GM19452 (cell line): ENCODE data around the gene PRPF19.

Experiments
- ATAC-seq: cut with Tn5 transposase; IDR thresholded peaks from one replicate; pipeline ENCODE4 v1.9.1; 2021; ENCODE audit not compliant: unreplicated experiment

The PRPF19 gene

GRCh38 chr11:60875366-60876167 is 30.8 kb downstream of the PRPF19 start:
- ATAC-seq: no peak

GRCh38 chr11:60874421-60875365 is 31.7 kb downstream of the PRPF19 start:
- no peak for ATAC-seq

DNA sequence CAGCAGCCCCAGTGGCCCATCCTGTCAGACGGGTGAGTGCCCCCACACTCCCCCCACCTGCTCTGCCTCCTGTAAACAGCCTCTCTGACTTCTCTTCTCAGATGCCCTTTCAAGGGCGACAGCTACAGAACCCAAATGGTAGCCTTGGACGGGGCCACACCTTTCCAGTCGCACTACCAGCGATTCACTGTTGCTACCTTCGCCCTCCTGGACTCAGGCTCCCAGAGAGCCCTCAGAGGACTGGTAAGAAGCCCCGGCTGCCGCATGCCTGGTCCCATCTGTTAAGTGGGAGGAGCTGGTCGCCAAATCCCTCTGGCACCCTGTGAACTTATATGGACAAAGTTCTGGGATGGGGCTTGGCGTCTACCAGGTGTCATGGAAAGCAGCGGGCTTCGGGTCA is 32.9 kb downstream of the PRPF19 start:
- no peak for ATAC-seq

DNA sequence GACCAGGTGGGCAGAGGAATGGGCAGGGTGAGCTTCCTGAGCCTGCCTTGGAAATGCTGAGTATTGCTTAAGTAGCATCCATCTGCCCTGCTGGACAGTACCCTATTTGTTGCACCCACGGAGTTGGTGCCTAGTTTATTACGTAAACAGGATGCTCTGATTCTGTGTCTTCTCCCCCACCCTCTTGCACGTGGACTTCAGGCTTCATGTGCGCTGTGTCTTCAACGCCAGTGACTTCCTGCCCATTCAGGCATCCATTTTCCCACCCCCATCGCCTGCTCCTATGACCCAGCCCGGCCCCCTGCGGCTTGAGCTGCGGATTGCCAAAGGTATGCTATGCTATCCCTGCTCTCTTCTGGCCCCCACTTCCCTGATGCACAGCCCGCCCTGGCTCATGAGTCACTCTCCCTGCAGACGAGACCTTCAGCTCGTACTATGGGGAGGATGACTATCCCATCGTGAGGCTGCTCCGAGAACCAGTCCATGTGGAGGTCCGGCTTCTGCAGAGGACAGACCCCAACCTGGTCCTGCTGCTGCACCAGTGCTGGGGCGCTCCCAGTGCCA is 33.3 kb downstream of the PRPF19 start:
- no peak for ATAC-seq

GRCh38 chr11:60872124-60872960 is 34.0 kb downstream of the PRPF19 start:
- no peak for ATAC-seq

DNA sequence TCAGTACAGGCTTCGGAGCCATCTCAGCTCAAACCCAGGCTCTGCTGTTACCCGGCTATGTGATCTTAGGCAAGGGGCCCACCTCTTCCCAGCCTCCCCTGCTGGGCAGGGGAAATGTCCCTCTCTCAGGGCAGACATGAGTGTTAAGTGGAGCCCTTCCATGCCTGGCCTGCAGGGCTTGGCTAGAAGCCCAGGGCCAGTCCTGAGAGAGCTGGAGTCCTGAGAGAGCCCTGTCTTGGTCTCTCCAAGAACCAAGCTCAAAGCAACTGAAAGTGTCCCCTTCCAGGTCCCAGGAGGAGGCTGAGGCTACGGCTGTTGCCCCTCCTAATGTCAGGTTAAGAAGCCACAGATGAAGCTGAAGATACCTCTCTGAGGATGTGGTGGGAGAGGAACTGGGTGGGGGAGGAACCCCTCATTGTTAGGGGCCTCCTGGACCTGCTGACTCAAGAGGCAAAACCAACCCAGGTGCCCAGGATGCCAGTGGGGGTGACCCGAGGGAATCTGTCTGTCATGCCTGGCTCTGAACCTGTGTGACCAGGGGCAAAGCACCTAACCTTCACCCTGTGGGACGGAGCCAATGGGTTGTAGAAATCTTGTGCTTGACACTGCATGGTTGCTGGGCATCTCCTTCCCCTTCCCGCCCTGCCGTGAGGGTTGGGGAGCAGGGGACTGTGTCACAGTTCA is 34.9 kb downstream of the PRPF19 start:
- ATAC-seq: no peak

DNA sequence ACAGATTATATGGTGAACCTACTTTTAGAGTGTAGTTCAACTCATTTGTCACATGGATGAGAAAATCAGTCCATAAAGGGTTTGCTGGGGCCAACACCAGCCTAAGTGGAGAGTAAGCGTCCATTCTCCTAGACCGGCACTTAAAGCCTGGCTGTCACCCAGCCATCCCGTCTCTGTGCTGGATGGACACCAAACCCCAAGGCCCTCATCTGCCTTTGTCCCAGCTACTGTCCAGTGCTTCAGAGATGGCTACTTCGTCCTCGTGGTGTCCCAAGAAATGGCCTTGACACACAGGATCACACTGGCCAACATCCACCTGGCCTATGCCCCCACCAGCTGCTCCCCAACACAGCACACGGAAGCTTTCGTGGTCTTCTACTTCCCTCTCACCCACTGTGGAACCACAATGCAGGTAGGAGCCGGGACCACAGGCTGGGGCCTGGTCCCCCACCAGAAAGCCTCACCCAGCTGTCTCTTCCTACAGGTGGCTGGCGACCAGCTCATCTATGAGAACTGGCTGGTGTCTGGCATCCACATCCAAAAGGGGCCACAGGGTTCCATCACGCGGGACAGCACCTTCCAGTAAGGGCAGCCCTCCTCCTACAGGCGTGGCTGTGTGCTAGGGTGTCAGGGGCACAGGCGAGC is 35.5 kb downstream of the PRPF19 start:
- ATAC-seq: no peak

DNA sequence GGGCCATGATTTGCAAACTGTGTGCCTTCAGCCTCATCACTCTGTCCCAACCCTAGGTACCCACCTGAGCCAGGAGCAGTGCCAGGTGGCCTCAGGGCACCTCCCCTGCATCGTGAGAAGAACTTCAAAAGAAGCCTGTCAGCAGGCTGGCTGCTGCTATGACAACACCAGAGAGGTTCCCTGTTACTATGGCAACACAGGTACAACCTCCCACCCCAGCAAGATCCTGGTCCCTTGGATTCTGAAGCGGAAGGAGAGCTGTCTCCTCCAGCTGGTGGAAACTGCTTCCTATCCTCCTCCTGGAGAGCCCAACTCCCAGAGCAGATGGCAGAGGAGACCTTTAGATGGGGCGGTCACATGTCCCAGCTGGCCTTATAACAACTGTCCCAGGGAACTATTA is 36.1 kb downstream of the PRPF19 start:
- ATAC-seq: no peak

- no peak for ATAC-seq
These were observed 36.9 kb downstream of the PRPF19 start for GRCh38 chr11:60869451-60869825.

- no peak for ATAC-seq
These were observed 37.5 kb downstream of the PRPF19 start for GRCh38 chr11:60868682-60869450.

DNA sequence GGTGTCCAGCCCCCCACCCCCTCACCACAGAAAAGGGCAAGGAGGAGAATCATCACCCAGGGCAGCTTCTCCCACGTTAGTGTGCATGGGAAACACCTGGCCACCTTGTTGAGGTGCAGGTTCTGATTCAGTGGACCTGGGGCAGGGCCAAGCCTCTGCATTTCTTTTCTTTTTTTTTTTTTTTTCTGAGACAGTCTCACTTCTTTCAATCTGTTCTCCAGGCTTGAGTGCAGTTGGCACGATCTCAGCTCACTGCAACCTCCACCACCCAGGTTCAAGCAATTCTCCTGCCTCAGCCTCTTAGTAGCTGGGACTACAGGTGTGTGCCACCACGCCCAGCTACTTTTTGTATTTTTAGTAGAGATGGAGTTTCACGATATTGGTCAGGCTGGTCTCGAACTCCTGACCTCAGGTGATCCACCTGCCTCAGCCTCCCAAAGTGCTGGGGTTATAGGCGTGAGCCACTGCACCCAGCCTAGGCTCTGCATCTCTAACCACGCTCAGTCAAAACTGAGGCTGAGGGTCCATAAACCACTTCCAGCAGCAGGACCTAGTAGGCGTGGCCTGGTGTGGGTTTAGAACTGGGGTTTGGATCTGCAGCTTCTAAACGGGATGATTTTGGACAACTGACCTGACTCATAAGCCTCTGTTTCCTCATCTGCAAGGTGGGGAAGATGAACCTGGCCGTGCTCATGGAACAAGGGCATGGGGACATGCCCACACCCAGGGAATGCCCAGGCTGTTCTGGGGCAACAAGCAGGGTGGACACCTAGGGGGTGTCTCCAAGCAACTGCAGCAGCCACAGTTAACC is 38.3 kb downstream of the PRPF19 start:
- ATAC-seq: no peak

GRCh38 chr11:60866911-60867870 is 39.2 kb downstream of the PRPF19 start, which contains the start of gene ZP1:
TSS of gene ZP1 (plus strand) at chr11:60867542. CDS start at chr11:60867562, 20 bp downstream.
- ATAC-seq: no peak

GRCh38 chr11:60864856-60865513 is 41.4 kb downstream of the PRPF19 start:
- ATAC-seq: no peak

GRCh38 chr11:60863550-60864521 is 42.5 kb downstream of the PRPF19 start:
- no peak for ATAC-seq

DNA sequence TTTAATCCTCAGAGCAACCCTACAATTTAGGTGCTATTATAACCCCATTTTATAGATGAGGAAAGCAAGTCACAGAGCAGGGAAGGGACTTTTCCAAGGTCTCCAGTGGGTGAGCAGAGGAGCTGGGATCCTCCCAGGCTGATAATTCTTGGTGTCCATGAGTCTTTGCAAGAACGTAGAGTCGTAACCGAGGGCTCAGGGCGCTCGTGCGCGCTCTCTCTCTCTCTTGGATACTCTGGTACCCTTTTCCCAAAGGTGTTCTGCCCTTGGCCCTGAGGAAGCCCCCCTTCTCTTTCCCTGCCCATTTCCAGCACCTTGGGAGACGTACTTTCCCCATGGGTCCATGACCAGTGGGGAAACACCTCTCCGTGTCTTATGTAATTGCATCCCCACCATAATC is 44.2 kb downstream of the PRPF19 start:
- ATAC-seq: no peak
